Measurements from ENCODE around the gene ADGRB2.

ADGRB2 gene

GRCh38 chr1:31758823-31759222 lies 5.3 kb downstream of the ADGRB2 start:
- Histone ChIP-seq H3K9ac (ENCODE audit: low read length) (no peak overlapping the region), H3K79me2 (ENCODE audit: low read length) (no peaks in the 10 kb centered on the region), H2AFZ (ENCODE audit: low read depth, low read length) (no peak overlapping the region), H3K4me2 (ENCODE audit: low read length) (no peak overlapping the region), H3K9me3 (ENCODE audit: insufficient read depth, low read length) (no peaks in the 10 kb centered on the region), H3K27ac (ENCODE audit: low read length) (no peak overlapping the region), H3K4me1 (ENCODE audit: low read length) (peaks cover 14% of the 10 kb centered on the region), H3K4me3 (ENCODE audit: low read length) (no peak overlapping the region), H3K27me3 (ENCODE audit: low read depth, low read length) (no peaks in the 10 kb centered on the region), H3K36me3 (replicated peaks; ENCODE audit: low read depth, low read length) (no peaks in the 10 kb centered on the region), H4K20me1 (ENCODE audit: insufficient read depth, low read length) (peaks cover 23% of the 10 kb centered on the region)
- no peak for TF ChIP-seq CTCF (IDR thresholded peaks at IDR 0.05; ENCODE audit: low read depth, low read length)
- no peak for TF ChIP-seq EZH2phosphoT487 (IDR thresholded peaks at IDR 0.05; ENCODE audit: low read depth)

GRCh38 chr1:31757989-31758388 lies 6.2 kb downstream of the ADGRB2 start:
- H3K4me2 ChIP-seq (ENCODE audit: low read length), result no peak overlapping the region
- H3K36me3 ChIP-seq (replicated peaks; ENCODE audit: low read depth, low read length), result no peaks in the 10 kb centered on the region
- H3K4me1 ChIP-seq (ENCODE audit: low read length), result peaks cover 14% of the 10 kb centered on the region
- H3K9ac ChIP-seq (ENCODE audit: low read length), result no peak overlapping the region
- no peak overlapping the region for H2AFZ ChIP-seq (ENCODE audit: low read depth, low read length)
- TF ChIP-seq EZH2phosphoT487 (IDR thresholded peaks at IDR 0.05; ENCODE audit: low read depth) (no peak), CTCF (IDR thresholded peaks at IDR 0.05; ENCODE audit: low read depth, low read length) (no peak)
- no peaks in the 10 kb centered on the region for H3K79me2 ChIP-seq (ENCODE audit: low read length)
- peaks cover 23% of the 10 kb centered on the region for H4K20me1 ChIP-seq (ENCODE audit: insufficient read depth, low read length)
- no peak overlapping the region for H3K27ac ChIP-seq (ENCODE audit: low read length)
- no peaks in the 10 kb centered on the region for H3K9me3 ChIP-seq (ENCODE audit: insufficient read depth, low read length)
- no peaks in the 10 kb centered on the region for H3K27me3 ChIP-seq (ENCODE audit: low read depth, low read length)
- H3K4me3 ChIP-seq (ENCODE audit: low read length), result no peak overlapping the region

- Histone ChIP-seq H2AFZ (ENCODE audit: low read depth, low read length) (no peak overlapping the region), H4K20me1 (ENCODE audit: insufficient read depth, low read length) (peaks cover 22% of the 10 kb centered on the region), H3K27me3 (ENCODE audit: low read depth, low read length) (no peaks in the 10 kb centered on the region), H3K9ac (ENCODE audit: low read length) (no peak overlapping the region), H3K4me1 (ENCODE audit: low read length) (peaks cover 11% of the 10 kb centered on the region), H3K4me3 (ENCODE audit: low read length) (no peak overlapping the region), H3K36me3 (replicated peaks; ENCODE audit: low read depth, low read length) (no peaks in the 10 kb centered on the region), H3K4me2 (ENCODE audit: low read length) (no peak overlapping the region), H3K9me3 (ENCODE audit: insufficient read depth, low read length) (no peaks in the 10 kb centered on the region), H3K79me2 (ENCODE audit: low read length) (no peaks in the 10 kb centered on the region), H3K27ac (ENCODE audit: low read length) (no peak overlapping the region)
- TF ChIP-seq EZH2phosphoT487 (IDR thresholded peaks at IDR 0.05; ENCODE audit: low read depth), result no peak
- no peak for TF ChIP-seq CTCF (IDR thresholded peaks at IDR 0.05; ENCODE audit: low read depth, low read length)
Observed at GRCh38 chr1:31757204-31757679, 6.9 kb downstream of the ADGRB2 start.

GRCh38 chr1:31756578-31756977 lies 7.6 kb downstream of the ADGRB2 start:
- H3K36me3 ChIP-seq (replicated peaks; ENCODE audit: low read depth, low read length), result no peaks in the 10 kb centered on the region
- no peaks in the 10 kb centered on the region for H3K27me3 ChIP-seq (ENCODE audit: low read depth, low read length)
- H3K4me1 ChIP-seq (ENCODE audit: low read length), result peaks cover 5% of the 10 kb centered on the region
- no peaks in the 10 kb centered on the region for H3K79me2 ChIP-seq (ENCODE audit: low read length)
- H3K4me3 ChIP-seq (ENCODE audit: low read length), result no peak overlapping the region
- no peak overlapping the region for H2AFZ ChIP-seq (ENCODE audit: low read depth, low read length)
- no peak for TF ChIP-seq EZH2phosphoT487 (IDR thresholded peaks at IDR 0.05; ENCODE audit: low read depth)
- TF ChIP-seq CTCF (IDR thresholded peaks at IDR 0.05; ENCODE audit: low read depth, low read length), result no peak
- no peaks in the 10 kb centered on the region for H3K9me3 ChIP-seq (ENCODE audit: insufficient read depth, low read length)
- no peak overlapping the region for H3K9ac ChIP-seq (ENCODE audit: low read length)
- H3K27ac ChIP-seq (ENCODE audit: low read length), result no peak overlapping the region
- H4K20me1 ChIP-seq (ENCODE audit: insufficient read depth, low read length), result peaks cover 16% of the 10 kb centered on the region
- no peak overlapping the region for H3K4me2 ChIP-seq (ENCODE audit: low read length)

All from OCI-LY3 (cell line).